Smooth muscle cell (in vitro differentiated cells): Measurements from ENCODE around the gene TRAK1. TPM values are rescaled to one million over a fixed set of nuclear protein-coding genes. Genes with fewer than 3 reads are reported as not detected.

Source experiments
- DNase-seq: peaks from one replicate; lab custom pipeline; 2025; ENCODE audit not compliant: unreplicated experiment; lab: John Stamatoyannopoulos, UW
- H2AFZ ChIP-seq: fragments of 200-600 bp; sonication (generic); 2 replicates; pipeline ENCODE4 v1.6.0; 2016; ENCODE audit warnings: antibody characterized with exemption, low read depth, mild to moderate bottlenecking
- H3F3A ChIP-seq: fragments of 200-600 bp; sonication (generic); 2 replicates; pipeline ENCODE4 v1.6.0; 2017; ENCODE audit warnings: antibody characterized with exemption, low read depth
- H3K27ac ChIP-seq: fragments of 200-600 bp; sonication (generic); 2 replicates; pipeline ENCODE4 v1.5.1; 2016; ENCODE audit warnings: low read depth, mild to moderate bottlenecking
- H3K27me3 ChIP-seq: fragments of 200-600 bp; sonication (generic); 2 replicates; pipeline ENCODE4 v1.6.1; 2016; ENCODE audit warnings: low read depth, mild to moderate bottlenecking
- H3K36me3 ChIP-seq: fragments of 200-600 bp; sonication (generic); 2 replicates; pipeline ENCODE4 v1.5.1; 2016; ENCODE audit warnings: low read depth
- H3K4me1 ChIP-seq: fragments of 200-600 bp; sonication (generic); 2 replicates; pipeline ENCODE4 v1.5.1; 2016; ENCODE audit warnings: low read depth
- H3K4me2 ChIP-seq: fragments of 200-600 bp; sonication (generic); 2 replicates; pipeline ENCODE4 v1.6.0; 2016; ENCODE audit warnings: mild to moderate bottlenecking
- H3K4me3 ChIP-seq: fragments of 200-600 bp; sonication (generic); 2 replicates; pipeline ENCODE4 v1.5.1; 2016; ENCODE audit warnings: mild to moderate bottlenecking
- H3K79me2 ChIP-seq: fragments of 200-600 bp; sonication (generic); 2 replicates; pipeline ENCODE4 v1.6.0; 2016; ENCODE audit warnings: low read depth, mild to moderate bottlenecking
- H3K9ac ChIP-seq: fragments of 200-600 bp; sonication (generic); 2 replicates; pipeline ENCODE4 v1.6.0; 2016; ENCODE audit warnings: low read depth
- H3K9me3 ChIP-seq: fragments of 200-600 bp; sonication (generic); replicated peaks from 2 replicates; pipeline ENCODE4 v1.5.1; 2016; ENCODE audit warnings: low read depth
- H4K20me1 ChIP-seq: fragments of 200-600 bp; sonication (generic); 2 replicates; pipeline ENCODE4 v1.6.0; 2016; ENCODE audit warnings: low read depth
- CTCF ChIP-seq: fragments of 200-600 bp; sonication (generic); IDR thresholded peaks from 2 replicates; pipeline ENCODE4 v1.5.1; 2017; ENCODE audit warnings: borderline replicate concordance, mild to moderate bottlenecking, antibody characterized with exemption; ENCODE audit not compliant: insufficient read depth, poor library complexity, severe bottlenecking
- WGBS: methylation state at CpG from one replicate; pipeline ENCODE4 v1.1.7; 2016; ENCODE audit warnings: low lambda C conversion rate; 5-methylcytosine and 5-hydroxymethylcytosine counted together
- polyA plus RNA-seq: library from polyadenylated mRNA; unstranded; fragments of >200 nt; fragmentation: Nextera tagmentation; extraction: Ambion mirVana; gene quantifications from 2 replicates; pipeline ENCODE4 v1.2.1, GENCODE V29; 2016
- total RNA-seq: library from RNA; depleted of rRNA; stranded (reverse); fragments of >200 nt; gene quantifications from 2 replicates; pipeline ENCODE4 v1.2.3, GENCODE V29; 2014

Gene TRAK1
- total and polyA plus RNA-seq, 2 experiments from 2014 or later: 8.7 to 16.3 TPM

GRCh38 chr3:42164656-42165055 lies 73.5 kb downstream of the TRAK1 start:
- no peak for DNase-seq
- Histone ChIP-seq H3K4me1 (peaks cover 14% of the 10 kb centered on the region), H3K27ac (no peak overlapping the region), H3K79me2 (peaks cover 10% of the 10 kb centered on the region), H3F3A (no peaks in the 10 kb centered on the region), H2AFZ (no peak overlapping the region), H3K4me3 (no peak overlapping the region), H3K9me3 (no peaks in the 10 kb centered on the region), H3K9ac (no peak overlapping the region), H3K27me3 (no peaks in the 10 kb centered on the region), H4K20me1 (peaks cover 47% of the 10 kb centered on the region), H3K36me3 (no peaks in the 10 kb centered on the region), H3K4me2 (no peak overlapping the region)
- TF ChIP-seq CTCF: no peak
- WGBS: 100% methylated on average over 2 of the region's 2 CpGs

- H3K4me3 ChIP-seq: no peak overlapping the region
- no peak for TF ChIP-seq CTCF
- no peak for DNase-seq
- H3K79me2 ChIP-seq: peaks cover 10% of the 10 kb centered on the region
- no peaks in the 10 kb centered on the region for H3K36me3 ChIP-seq
- H3K4me2 ChIP-seq: no peak overlapping the region
- no peaks in the 10 kb centered on the region for H3K27me3 ChIP-seq
- 94% methylated on average over 4 of the region's 4 CpGs for WGBS
- no peak overlapping the region for H2AFZ ChIP-seq
- peaks cover 10% of the 10 kb centered on the region for H3K4me1 ChIP-seq
- H3F3A ChIP-seq: no peaks in the 10 kb centered on the region
- peaks cover 52% of the 10 kb centered on the region for H4K20me1 ChIP-seq
- H3K9ac ChIP-seq: no peak overlapping the region
- no peak overlapping the region for H3K27ac ChIP-seq
- H3K9me3 ChIP-seq: no peaks in the 10 kb centered on the region
Measured at GRCh38 chr3:42165211-42165610, 74.1 kb downstream of the TRAK1 start.

- H3K79me2 ChIP-seq: peaks cover 14% of the 10 kb centered on the region
- DNase-seq: no peak
- WGBS: 97% methylated on average over 3 of the region's 3 CpGs
Measured at GRCh38 chr3:42166214-42166613, 75.1 kb downstream of the TRAK1 start.

More at GRCh38 chr3:42166214-42166613, 75.1 kb downstream of the TRAK1 start:
- Histone ChIP-seq H3K36me3 (no peaks in the 10 kb centered on the region), H3K4me3 (no peak overlapping the region), H3K4me2 (no peak overlapping the region), H3K4me1 (peaks cover under 1% of the 10 kb centered on the region), H3K27ac (no peak overlapping the region), H4K20me1 (peaks cover 52% of the 10 kb centered on the region), H3K9me3 (no peaks in the 10 kb centered on the region), H3K9ac (no peak overlapping the region), H3K27me3 (no peaks in the 10 kb centered on the region), H3F3A (no peaks in the 10 kb centered on the region), H2AFZ (no peak overlapping the region)
- TF ChIP-seq CTCF: no peak
